Measurements from ENCODE around the gene COL18A1.

The COL18A1 gene

DNA sequence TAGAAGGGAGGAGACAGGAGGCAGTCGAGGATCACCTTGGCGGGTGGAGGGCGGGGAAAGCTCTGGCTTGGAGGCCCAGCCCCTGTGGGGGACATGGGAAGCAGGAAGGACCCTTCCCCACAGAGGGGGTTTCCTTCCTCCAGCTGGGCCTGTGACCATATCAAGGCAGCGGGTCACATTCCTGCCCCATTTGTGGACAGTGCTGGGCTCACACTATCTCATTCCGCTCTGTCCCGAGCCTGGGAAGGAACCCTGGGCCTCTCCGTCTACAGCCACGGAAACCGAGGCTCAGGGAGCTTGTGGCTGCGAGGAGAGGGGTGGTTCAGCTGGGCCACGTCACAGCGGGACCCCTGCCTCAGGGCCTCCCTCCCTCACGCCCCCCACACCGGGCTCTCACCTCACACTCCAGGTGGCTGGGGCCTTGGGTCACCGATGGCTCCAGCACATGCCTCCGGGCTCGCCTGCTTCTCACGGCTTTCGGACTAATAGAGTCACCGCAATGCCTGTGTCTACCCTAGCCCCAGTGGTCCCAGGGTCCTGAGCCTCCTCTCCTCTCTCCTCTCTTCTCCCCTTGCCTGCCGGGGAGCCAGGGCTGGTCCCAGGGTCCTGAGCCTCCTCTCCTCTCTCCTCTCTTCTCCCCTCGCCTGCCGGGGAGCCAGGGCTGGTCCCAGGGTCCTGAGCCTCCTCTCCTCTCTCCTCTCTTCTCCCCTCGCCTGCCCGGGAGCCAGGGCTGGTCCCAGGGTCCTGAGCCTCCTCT is 80.9 kb downstream of the COL18A1 start:
- H3K4me3 ChIP-seq (ENCODE audit: low read length) = no peak overlapping the region
- DNase-seq (ENCODE audit: low read depth) = no peak
- no peak for TF ChIP-seq CTCF (conservative IDR thresholded peaks at IDR 0.05; ENCODE audit: low read depth, low read length)

- no peak for DNase-seq (ENCODE audit: low read depth)
- no peak overlapping the region for H3K4me3 ChIP-seq (ENCODE audit: low read length)
- TF ChIP-seq CTCF (conservative IDR thresholded peaks at IDR 0.05; ENCODE audit: low read depth, low read length) = no peak
These were observed 81.6 kb downstream of the COL18A1 start for GRCh38 chr21:45486443-45487160.

GRCh38 chr21:45487161-45487806 is 82.3 kb downstream of the COL18A1 start:
- no peak for DNase-seq (ENCODE audit: low read depth)
- no peak overlapping the region for H3K4me3 ChIP-seq (ENCODE audit: low read length)
- no peak for TF ChIP-seq CTCF (conservative IDR thresholded peaks at IDR 0.05; ENCODE audit: low read depth, low read length)

DNA sequence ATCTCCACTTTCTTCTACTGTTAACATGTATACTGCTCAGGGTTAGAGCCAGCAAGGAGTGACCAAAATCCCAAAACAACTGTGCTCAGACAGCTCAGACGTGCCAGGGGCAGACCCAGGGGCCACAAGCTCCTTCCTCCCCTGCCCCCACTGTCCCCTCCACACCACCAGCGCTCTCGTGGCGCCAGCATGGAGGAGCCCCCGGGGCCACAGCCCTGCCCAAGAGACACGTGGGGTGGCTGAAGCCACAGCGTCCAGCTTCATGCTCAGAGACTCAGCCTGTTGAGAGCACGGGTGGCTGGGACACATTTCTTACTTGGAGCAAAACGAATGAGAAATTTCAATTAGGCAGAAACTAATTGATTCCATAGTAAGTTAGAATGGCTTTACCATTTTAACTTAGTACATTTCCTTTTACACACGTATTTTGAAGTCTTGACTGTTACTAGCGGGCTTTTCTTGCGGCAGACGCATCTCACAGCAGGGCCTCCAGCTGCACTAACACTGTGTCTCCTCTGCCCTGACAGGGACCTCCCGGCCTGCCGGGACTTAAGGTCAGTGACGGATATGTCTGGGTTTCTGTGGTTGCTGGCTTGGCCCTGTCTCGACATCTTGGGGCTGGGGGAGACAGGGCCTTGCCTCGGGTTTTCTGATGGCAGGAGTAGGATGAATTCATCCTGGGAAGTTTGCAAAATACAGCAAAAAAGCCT is 83.1 kb downstream of the COL18A1 start:
- DNase-seq (ENCODE audit: low read depth) = no peak

GRCh38 chr21:45488931-45489721 is 84.2 kb downstream of the COL18A1 start:
- no peak overlapping the region for H3K4me3 ChIP-seq (ENCODE audit: low read length)
- no peak for DNase-seq (ENCODE audit: low read depth)
- no peak for TF ChIP-seq CTCF (conservative IDR thresholded peaks at IDR 0.05; ENCODE audit: low read depth, low read length)

More for the DNA sequence above, 83.1 kb downstream of the COL18A1 start:
- H3K4me3 ChIP-seq (ENCODE audit: low read length) = no peak overlapping the region
- TF ChIP-seq CTCF (conservative IDR thresholded peaks at IDR 0.05; ENCODE audit: low read depth, low read length) = no peak

- no peak for TF ChIP-seq CTCF (conservative IDR thresholded peaks at IDR 0.05; ENCODE audit: low read depth, low read length)
- DNase-seq (ENCODE audit: low read depth) = no peak
These were observed 84.7 kb downstream of the COL18A1 start for GRCh38 chr21:45489722-45489982.

More at GRCh38 chr21:45489722-45489982, 84.7 kb downstream of the COL18A1 start:
- H3K4me3 ChIP-seq (ENCODE audit: low read length) = no peak overlapping the region

Data from retinal pigment epithelial cell (primary cell).